Spinal cord (tissue), 10 donors: ENCODE measurements around the gene STK17B. TPM values are rescaled to one million over a fixed set of nuclear protein-coding genes. Genes with fewer than 3 reads are reported as not detected.

ENCODE experiments used
- DNase-seq, 6 donors: peaks; one replicate each; pipeline versions ENCODE4 v3.0.0 to v3.0.0-alpha.2; 2013 to 2015; ENCODE audit warnings: low spot score in 6 of 6, low read depth in 4 of 6
- H3K27ac ChIP-seq: one replicate; pipeline ENCODE4 v1.5.1; 2013; ENCODE audit warnings: low read depth, low read length, control low read depth
- H3K27me3 ChIP-seq: one replicate; pipeline ENCODE4 v1.6.1; 2013; ENCODE audit warnings: low read length; ENCODE audit not compliant: control insufficient read depth, insufficient read depth
- H3K36me3 ChIP-seq: one replicate; pipeline ENCODE4 v1.6.1; 2013; ENCODE audit warnings: low read length; ENCODE audit not compliant: control insufficient read depth, insufficient read depth
- H3K4me1 ChIP-seq: one replicate; pipeline ENCODE4 v1.6.1; 2013; ENCODE audit warnings: low read length; ENCODE audit not compliant: control insufficient read depth, insufficient read depth
- H3K4me3 ChIP-seq: one replicate; pipeline ENCODE4 v1.5.1; 2013; ENCODE audit warnings: low read depth, low read length, control low read depth
- H3K9me3 ChIP-seq: one replicate; pipeline ENCODE4 v1.6.1; 2013; ENCODE audit warnings: low read length; ENCODE audit not compliant: control insufficient read depth, insufficient read depth
- WGBS: methylation state at CpG from one replicate; pipeline ENCODE4 v1.1.5; 2013; ENCODE audit warnings: missing lambda C conversion rate; ENCODE audit not compliant: insufficient coverage; 5-methylcytosine and 5-hydroxymethylcytosine counted together
- long read RNA-seq, 4 donors: transcript quantifications; one replicate each; lab custom pipeline, GENCODE V29; 2026
- polyA plus RNA-seq, 2 donors: library from polyadenylated mRNA; unstranded; fragments of 120-200 nt; gene quantifications; one replicate each; pipeline ENCODE4 v1.2.1, GENCODE V29; 2013; ENCODE audit not compliant: insufficient read length in 2 of 2
- total RNA-seq, 2 donors: library from RNA; depleted of rRNA in 1 of 2; stranded (reverse); fragments of 120-200 nt in 1 of 2; fragments of >200 nt in 1 of 2; gene quantifications; one replicate each; pipeline versions ENCODE4 v1.2.3 to v1.2.4, GENCODE V29; 2013 to 2014
- donor health status: healthy.

Gene STK17B
- total RNA-seq (10 to 100 TPM; 10.7 to 29.4 TPM), polyA plus RNA-seq (10 to 100 TPM in 1 of 2 donors, 1 to 10 TPM in 1; 8.1 to 10.7 TPM)
- long read RNA-seq, donor 1, full-length matches to known transcripts = 3 of 3 reads
- long read RNA-seq, donor 1, partial matches to known transcripts = 0 of 3 reads
- long read RNA-seq, donor 1, other reads (novel, unspliced or antisense) = 0 of 3 reads
- long read RNA-seq, donor 2 = 0 reads
- long read RNA-seq, donor 3 = 0 reads
- long read RNA-seq, donor 4, full-length matches to known transcripts = 1 of 1 reads
- long read RNA-seq, donor 4, partial matches to known transcripts = 0 of 1 reads
- long read RNA-seq, donor 4, other reads (novel, unspliced or antisense) = 0 of 1 reads

GRCh38 chr2:196171248-196171871, at the start of gene STK17B:
Gene STK17B, minus strand, starts transcription at chr2:196171578. Its CDS starts 8,195 bp downstream, at chr2:196163383.
- peak; percentile 70 to 96 (median 78) for DNase-seq
- Histone ChIP-seq H3K36me3 (no peaks in the 10 kb centered on the region), H3K27ac (peak within 1 kb of the TSS; percentile 71), H3K27me3 (peaks cover 4% of the 10 kb centered on the region), H3K9me3 (no peaks in the 10 kb centered on the region), H3K4me3 (peak within 1 kb of the TSS; percentile 84), H3K4me1 (peaks cover 14% of the 10 kb centered on the region)
- under 1% methylated on average over 56 of the region's 72 CpGs for WGBS

- no peak for DNase-seq
- Histone ChIP-seq H3K4me3 (no peak overlapping the region), H3K9me3 (no peaks in the 10 kb centered on the region), H3K27me3 (no peaks in the 10 kb centered on the region), H3K27ac (no peak overlapping the region), H3K36me3 (no peaks in the 10 kb centered on the region), H3K4me1 (no peaks in the 10 kb centered on the region)
- 84% methylated on average over 2 of the region's 4 CpGs for WGBS
Measured at GRCh38 chr2:196220671-196221070, 49.3 kb upstream of the STK17B start.

- no peak overlapping the region for H3K27ac ChIP-seq
- H3K4me3 ChIP-seq = no peak overlapping the region
- WGBS = no CpG with 5 or more reads among the region's 3 CpGs
- no peaks in the 10 kb centered on the region for H3K36me3 ChIP-seq
- no peaks in the 10 kb centered on the region for H3K4me1 ChIP-seq
- H3K9me3 ChIP-seq = no peaks in the 10 kb centered on the region
- DNase-seq = no peak
- H3K27me3 ChIP-seq = no peaks in the 10 kb centered on the region
Measured at GRCh38 chr2:196219671-196220070, 48.3 kb upstream of the STK17B start.

GRCh38 chr2:196218106-196218505, 46.7 kb upstream of the STK17B start:
- no peaks in the 10 kb centered on the region for H3K27me3 ChIP-seq
- H3K9me3 ChIP-seq = no peaks in the 10 kb centered on the region
- peak in 1 of 6 donors; percentile 31 for DNase-seq
- H3K36me3 ChIP-seq = no peaks in the 10 kb centered on the region
- no peak overlapping the region for H3K4me3 ChIP-seq
- H3K4me1 ChIP-seq = no peaks in the 10 kb centered on the region
- WGBS = no CpG with 5 or more reads among the region's 1 CpG
- H3K27ac ChIP-seq = no peak overlapping the region

GRCh38 chr2:196217116-196217515, 45.7 kb upstream of the STK17B start:
- DNase-seq = no peak
- H3K4me3 ChIP-seq = no peak overlapping the region
- H3K27me3 ChIP-seq = no peaks in the 10 kb centered on the region
- WGBS = no CpG with 5 or more reads among the region's 4 CpGs
- H3K36me3 ChIP-seq = no peaks in the 10 kb centered on the region
- H3K27ac ChIP-seq = no peak overlapping the region
- no peaks in the 10 kb centered on the region for H3K9me3 ChIP-seq
- no peaks in the 10 kb centered on the region for H3K4me1 ChIP-seq

DNA sequence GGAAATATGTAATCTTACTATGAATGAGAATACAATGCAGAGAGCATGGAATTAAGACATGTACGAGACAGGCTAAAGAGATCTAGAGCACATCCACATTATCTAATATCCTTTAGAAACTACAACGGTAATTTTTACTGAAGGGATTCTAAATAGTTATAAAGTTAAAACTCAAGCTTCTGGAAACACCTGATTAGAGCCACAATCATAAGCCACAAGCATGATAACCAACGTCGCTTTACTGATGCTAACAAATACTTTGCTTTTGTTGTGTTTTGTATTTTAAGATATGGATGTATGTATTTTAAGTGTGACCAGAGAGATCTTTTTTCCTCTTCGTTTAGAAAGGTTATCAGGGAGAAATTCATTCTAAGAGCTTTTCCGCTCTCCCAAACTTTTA, 44.0 kb upstream of the STK17B start:
- no peaks in the 10 kb centered on the region for H3K4me1 ChIP-seq
- no peak overlapping the region for H3K27ac ChIP-seq
- no peaks in the 10 kb centered on the region for H3K9me3 ChIP-seq
- H3K27me3 ChIP-seq = no peaks in the 10 kb centered on the region
- DNase-seq = no peak
- no peak overlapping the region for H3K4me3 ChIP-seq
- no CpG with 5 or more reads among the region's 6 CpGs for WGBS
- no peaks in the 10 kb centered on the region for H3K36me3 ChIP-seq

GRCh38 chr2:196214156-196214555, 42.8 kb upstream of the STK17B start:
- Histone ChIP-seq H3K4me3 (no peak overlapping the region), H3K4me1 (no peaks in the 10 kb centered on the region), H3K9me3 (no peaks in the 10 kb centered on the region), H3K27me3 (no peaks in the 10 kb centered on the region), H3K27ac (no peak overlapping the region), H3K36me3 (no peaks in the 10 kb centered on the region)
- DNase-seq = no peak

DNA sequence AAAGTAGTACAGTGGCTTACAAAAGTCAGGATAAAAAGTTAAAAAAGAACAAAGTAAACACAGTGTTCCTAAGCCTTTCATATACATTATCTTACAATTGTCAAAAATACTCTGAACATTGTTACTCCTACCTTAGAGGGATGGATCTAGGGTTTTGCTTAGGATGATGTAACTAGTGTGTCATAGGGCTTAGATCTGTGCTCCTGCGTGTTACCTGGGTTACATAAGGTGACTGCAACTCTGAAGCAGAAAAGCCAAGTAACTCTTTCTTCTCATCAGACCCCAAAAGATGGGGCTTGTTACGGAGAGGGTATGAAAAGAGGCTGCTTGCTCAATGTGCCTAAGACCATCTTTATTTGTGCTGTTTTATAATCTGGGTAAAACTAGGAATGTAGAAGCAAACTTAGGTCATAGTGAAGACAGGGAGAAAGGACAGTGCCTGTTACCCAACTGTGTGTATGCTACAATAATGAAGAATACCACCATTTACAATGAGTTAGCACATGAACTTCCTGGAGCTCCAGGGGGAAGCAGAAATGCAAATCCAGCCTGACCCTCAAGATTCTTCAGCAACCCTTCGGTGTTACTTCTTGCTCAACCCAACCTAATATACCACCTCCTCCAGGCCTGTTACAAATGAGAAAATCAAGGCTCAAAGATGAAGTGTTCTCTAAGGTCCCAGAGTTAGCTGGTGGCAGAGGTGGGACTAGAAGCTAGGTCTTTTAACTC, 42.0 kb upstream of the STK17B start:
- Histone ChIP-seq H3K27me3 (no peaks in the 10 kb centered on the region), H3K27ac (no peak overlapping the region), H3K4me3 (no peak overlapping the region), H3K4me1 (no peaks in the 10 kb centered on the region), H3K36me3 (no peaks in the 10 kb centered on the region), H3K9me3 (no peaks in the 10 kb centered on the region)
- 100% methylated on average over 1 of the region's 3 CpGs for WGBS
- DNase-seq = no peak

DNA sequence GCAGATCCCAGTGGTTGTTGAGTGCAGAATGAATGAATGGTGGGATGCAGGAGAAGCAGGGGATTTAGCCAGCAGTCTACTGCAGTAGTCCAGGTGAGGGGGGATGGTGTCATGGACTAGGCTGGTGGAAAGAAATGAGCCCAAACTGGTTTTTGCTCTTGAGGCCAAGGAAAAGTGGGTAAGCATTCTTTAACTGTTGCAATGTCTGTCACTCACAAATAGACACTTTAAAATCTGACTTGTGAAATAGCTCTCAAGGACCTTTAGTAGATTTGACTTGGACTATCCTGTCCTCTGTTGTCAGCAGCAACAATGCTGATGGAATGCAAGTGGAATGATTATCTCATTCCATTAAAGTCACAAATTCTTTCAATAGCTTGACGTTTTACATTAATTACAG, 37.5 kb upstream of the STK17B start:
- Histone ChIP-seq H3K4me3 (no peak overlapping the region), H3K27ac (no peak overlapping the region), H3K4me1 (no peaks in the 10 kb centered on the region), H3K27me3 (no peaks in the 10 kb centered on the region), H3K9me3 (no peaks in the 10 kb centered on the region), H3K36me3 (no peaks in the 10 kb centered on the region)
- DNase-seq = no peak
- WGBS = no CpG with 5 or more reads among the region's 1 CpG
